ENCODE data around the gene PCDHGA3. TPM values are rescaled to one million over a fixed set of nuclear protein-coding genes. Genes with fewer than 3 reads are reported as not detected.

Gene PCDHGA3
- total RNA-seq, 2 donors from 2014 or later: 7.0 to 8.9 TPM

DNA sequence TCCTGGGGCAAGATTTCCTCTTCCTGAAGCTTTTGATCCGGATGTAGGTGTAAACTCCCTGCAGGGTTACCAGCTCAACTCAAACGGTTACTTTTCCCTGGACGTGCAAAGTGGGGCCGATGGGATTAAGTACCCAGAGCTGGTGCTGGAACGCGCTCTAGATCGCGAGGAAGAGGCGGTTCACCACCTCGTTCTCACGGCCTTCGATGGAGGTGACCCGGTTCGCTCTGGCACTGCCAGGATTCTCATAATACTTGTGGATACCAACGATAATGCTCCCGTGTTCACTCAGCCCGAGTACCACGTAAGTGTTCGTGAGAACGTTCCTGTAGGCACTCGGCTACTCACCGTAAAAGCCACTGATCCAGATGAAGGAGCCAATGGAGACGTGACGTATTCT is 12.0 kb downstream of the PCDHGA3 start:
- no peaks in the 10 kb centered on the region for H3K36me3 ChIP-seq
- H3K27ac ChIP-seq: no peak overlapping the region
- H3K4me3 ChIP-seq: peak overlapping the region in 1 of 2 donors; percentile 43
- peaks cover 0 to 97% of the 10 kb centered on the region in 2 donors for H3K9me3 ChIP-seq
- H3K4me1 ChIP-seq: no peaks in the 10 kb centered on the region
- no peak for TF ChIP-seq CTCF (IDR thresholded peaks at IDR 0.05)
- H3K27me3 ChIP-seq: no peaks in the 10 kb centered on the region
- DNase-seq (ENCODE audit: low spot score): no peak

- DNase-seq (ENCODE audit: low spot score): no peak
- TF ChIP-seq CTCF (IDR thresholded peaks at IDR 0.05): no peak
- H3K27ac ChIP-seq: no peak overlapping the region
- no peaks in the 10 kb centered on the region for H3K36me3 ChIP-seq
- H3K4me3 ChIP-seq: no peak overlapping the region
- no peaks in the 10 kb centered on the region for H3K4me1 ChIP-seq
- no peaks in the 10 kb centered on the region for H3K27me3 ChIP-seq
- H3K9me3 ChIP-seq: peaks cover under 1 to 97% of the 10 kb centered on the region in 2 donors
These were observed 12.5 kb downstream of the PCDHGA3 start for GRCh38 chr5:141356133-141356532.

DNA sequence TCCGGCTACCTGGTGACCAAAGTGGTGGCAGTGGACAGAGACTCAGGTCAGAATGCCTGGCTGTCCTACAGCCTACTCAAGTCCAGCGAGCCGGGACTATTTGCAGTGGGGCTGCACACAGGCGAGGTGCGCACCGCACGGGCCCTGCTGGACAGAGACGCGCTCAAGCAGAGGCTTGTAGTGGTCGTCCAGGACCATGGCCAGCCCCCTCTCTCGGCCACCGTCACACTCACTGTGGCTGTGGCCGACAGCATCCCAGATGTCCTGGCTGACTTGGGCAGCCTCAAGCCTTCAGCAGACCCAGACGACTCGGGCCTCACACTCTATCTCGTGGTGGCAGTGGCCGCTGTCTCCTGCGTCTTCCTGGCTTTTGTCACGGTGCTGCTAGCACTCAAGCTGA is 13.3 kb downstream of the PCDHGA3 start:
- Histone ChIP-seq H3K27me3 (no peaks in the 10 kb centered on the region), H3K4me1 (no peaks in the 10 kb centered on the region), H3K27ac (no peak overlapping the region), H3K36me3 (no peaks in the 10 kb centered on the region), H3K9me3 (peaks cover 5 to 97% of the 10 kb centered on the region in 2 donors), H3K4me3 (no peak overlapping the region)
- TF ChIP-seq CTCF (IDR thresholded peaks at IDR 0.05): no peak
- DNase-seq (ENCODE audit: low spot score): no peak

- no peaks in the 10 kb centered on the region for H3K4me1 ChIP-seq
- peaks cover 11 to 98% of the 10 kb centered on the region in 2 donors for H3K9me3 ChIP-seq
- peak; percentile 16 to 57 for TF ChIP-seq CTCF (IDR thresholded peaks at IDR 0.05)
- peak within 1 kb of the TSS; percentile 25 to 28 for H3K4me3 ChIP-seq
- no peak for DNase-seq (ENCODE audit: low spot score)
- no peaks in the 10 kb centered on the region for H3K27me3 ChIP-seq
- H3K36me3 ChIP-seq: no peaks in the 10 kb centered on the region
- H3K27ac ChIP-seq: no peak within 1 kb of the TSS
These were observed 16.3 kb downstream of the PCDHGA3 start, which contains the start of gene PCDHGB2 for GRCh38 chr5:141359790-141360426. Gene PCDHGB2 (plus strand): TSS chr5:141359994. CDS start chr5:141360136, 142 bp downstream.

DNA sequence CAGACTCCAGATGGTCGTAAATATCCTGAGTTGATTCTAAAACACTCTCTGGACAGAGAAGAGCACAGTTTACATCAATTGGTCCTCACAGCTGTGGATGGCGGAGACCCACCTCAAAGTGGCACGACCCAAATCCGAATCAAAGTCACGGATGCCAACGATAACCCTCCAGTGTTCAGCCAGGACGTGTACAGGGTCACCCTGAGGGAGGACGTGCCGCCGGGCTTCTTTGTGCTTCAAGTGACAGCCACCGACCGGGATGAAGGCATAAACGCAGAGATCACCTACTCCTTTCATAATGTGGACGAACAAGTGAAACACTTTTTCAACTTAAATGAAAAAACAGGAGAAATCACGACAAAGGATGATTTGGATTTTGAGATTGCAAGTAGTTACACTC is 17.1 kb downstream of the PCDHGA3 start:
- Histone ChIP-seq H3K4me1 (no peaks in the 10 kb centered on the region), H3K27me3 (no peaks in the 10 kb centered on the region), H3K36me3 (no peaks in the 10 kb centered on the region), H3K4me3 (no peak overlapping the region), H3K9me3 (peaks cover 19 to 98% of the 10 kb centered on the region in 2 donors), H3K27ac (no peak overlapping the region)
- no peak for TF ChIP-seq CTCF (IDR thresholded peaks at IDR 0.05)
- DNase-seq (ENCODE audit: low spot score): no peak

- no peak for TF ChIP-seq CTCF (IDR thresholded peaks at IDR 0.05)
- H3K4me1 ChIP-seq: no peaks in the 10 kb centered on the region
- no peak overlapping the region for H3K4me3 ChIP-seq
- no peaks in the 10 kb centered on the region for H3K36me3 ChIP-seq
- H3K27me3 ChIP-seq: no peaks in the 10 kb centered on the region
- no peak for DNase-seq (ENCODE audit: low spot score)
- no peak overlapping the region for H3K27ac ChIP-seq
- H3K9me3 ChIP-seq: peaks cover 22 to 96% of the 10 kb centered on the region in 2 donors
These were observed 19.1 kb downstream of the PCDHGA3 start for GRCh38 chr5:141362719-141363118.
